Skeletal muscle tissue (tissue), 4 donors: ENCODE data around the gene DDX47. TPM values are rescaled to one million over a fixed set of nuclear protein-coding genes. Genes with fewer than 3 reads are reported as not detected.
A peak's percentile ranks its signal among the peaks of the same experiment; 100 is the strongest.

ENCODE experiments used
- H3K27ac ChIP-seq: one replicate; pipeline ENCODE4 v1.7.0; 2013; ENCODE audit warnings: mild to moderate bottlenecking, low read depth, low read length, inconsistent platforms
- H3K27me3 ChIP-seq, 3 donors: one replicate each; pipeline ENCODE4 v1.7.0; 2013; ENCODE audit warnings: low read length in 3 of 3; ENCODE audit not compliant: control insufficient read depth in 3 of 3, insufficient read depth in 3 of 3
- H3K36me3 ChIP-seq, 3 donors: one replicate each; pipeline ENCODE4 v1.7.0; 2013; ENCODE audit warnings: low read length in 3 of 3; ENCODE audit not compliant: control insufficient read depth in 3 of 3, insufficient read depth in 3 of 3
- H3K4me1 ChIP-seq, 3 donors: one replicate each; pipeline ENCODE4 v1.7.0; 2013; ENCODE audit warnings: low read length in 3 of 3, mild to moderate bottlenecking in 3 of 3; ENCODE audit not compliant: control insufficient read depth in 3 of 3, insufficient read depth in 3 of 3
- H3K4me3 ChIP-seq, 3 donors: one replicate each; pipeline ENCODE4 v1.7.0; 2013; ENCODE audit warnings: low read length in 3 of 3
- H3K9ac ChIP-seq, 3 donors: one replicate each; pipeline ENCODE4 v1.7.0; 2013; ENCODE audit warnings: low read length in 3 of 3, mild to moderate bottlenecking in 3 of 3, moderate library complexity in 2 of 3, low read depth in 1 of 3
- H3K9me3 ChIP-seq, 3 donors: one replicate each; pipeline ENCODE4 v1.7.0; 2013; ENCODE audit warnings: low read length in 3 of 3; ENCODE audit not compliant: control insufficient read depth in 3 of 3
- total RNA-seq: library from RNA; depleted of rRNA; stranded (reverse); fragments of >200 nt; gene quantifications from one replicate; pipeline ENCODE4 v1.2.3, GENCODE V29; 2014
- donor health status: Osteomylitis.

Gene DDX47
- total RNA-seq, 1 donor from 2014 or later: 70.5 TPM

- Histone ChIP-seq H3K27me3 (no peaks in the 10 kb centered on the region), H3K9me3 (no peaks in the 10 kb centered on the region), H3K27ac (peak within 1 kb of the TSS; percentile 77), H3K9ac (peak within 1 kb of the TSS; percentile 69 to 84 (median 81)), H3K4me1 (peaks cover 20 to 32% (median 24%) of the 10 kb centered on the region in 3 donors), H3K4me3 (peak within 1 kb of the TSS; percentile 71 to 88 (median 83)), H3K36me3 (no peaks in the 10 kb centered on the region)
Observed at GRCh38 chr12:12784911-12785814, 28.0 kb upstream of the DDX47 start, which contains the start of gene APOLD1. TSS of gene APOLD1 (plus strand) at chr12:12785659. CDS start at chr12:12785692, 33 bp downstream.

DNA sequence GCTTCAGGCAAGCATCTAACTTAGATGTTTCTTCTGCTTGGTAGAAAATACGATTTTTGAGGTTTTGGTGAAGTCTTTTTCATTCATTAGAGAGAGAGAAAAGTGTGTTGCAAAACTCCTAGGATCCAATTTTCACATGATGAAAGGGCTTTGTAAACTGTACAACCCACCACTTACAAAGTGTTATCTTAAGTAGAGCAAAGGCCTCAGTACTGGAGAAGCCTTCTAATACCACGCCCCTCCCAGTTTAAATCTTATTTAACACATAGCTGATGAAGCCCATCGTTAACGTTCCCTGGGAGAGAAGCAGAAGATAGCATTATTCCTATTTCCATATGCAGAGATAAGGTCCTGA, 26.8 kb upstream of the DDX47 start:
- no peaks in the 10 kb centered on the region for H3K27me3 ChIP-seq
- no peaks in the 10 kb centered on the region for H3K36me3 ChIP-seq
- peak overlapping the region; percentile 69 to 84 (median 81) for H3K9ac ChIP-seq
- H3K4me3 ChIP-seq: peak overlapping the region; percentile 71 to 88 (median 83)
- H3K4me1 ChIP-seq: peaks cover 20 to 32% (median 24%) of the 10 kb centered on the region in 3 donors
- H3K9me3 ChIP-seq: no peaks in the 10 kb centered on the region
- H3K27ac ChIP-seq: peak overlapping the region; percentile 77

DNA sequence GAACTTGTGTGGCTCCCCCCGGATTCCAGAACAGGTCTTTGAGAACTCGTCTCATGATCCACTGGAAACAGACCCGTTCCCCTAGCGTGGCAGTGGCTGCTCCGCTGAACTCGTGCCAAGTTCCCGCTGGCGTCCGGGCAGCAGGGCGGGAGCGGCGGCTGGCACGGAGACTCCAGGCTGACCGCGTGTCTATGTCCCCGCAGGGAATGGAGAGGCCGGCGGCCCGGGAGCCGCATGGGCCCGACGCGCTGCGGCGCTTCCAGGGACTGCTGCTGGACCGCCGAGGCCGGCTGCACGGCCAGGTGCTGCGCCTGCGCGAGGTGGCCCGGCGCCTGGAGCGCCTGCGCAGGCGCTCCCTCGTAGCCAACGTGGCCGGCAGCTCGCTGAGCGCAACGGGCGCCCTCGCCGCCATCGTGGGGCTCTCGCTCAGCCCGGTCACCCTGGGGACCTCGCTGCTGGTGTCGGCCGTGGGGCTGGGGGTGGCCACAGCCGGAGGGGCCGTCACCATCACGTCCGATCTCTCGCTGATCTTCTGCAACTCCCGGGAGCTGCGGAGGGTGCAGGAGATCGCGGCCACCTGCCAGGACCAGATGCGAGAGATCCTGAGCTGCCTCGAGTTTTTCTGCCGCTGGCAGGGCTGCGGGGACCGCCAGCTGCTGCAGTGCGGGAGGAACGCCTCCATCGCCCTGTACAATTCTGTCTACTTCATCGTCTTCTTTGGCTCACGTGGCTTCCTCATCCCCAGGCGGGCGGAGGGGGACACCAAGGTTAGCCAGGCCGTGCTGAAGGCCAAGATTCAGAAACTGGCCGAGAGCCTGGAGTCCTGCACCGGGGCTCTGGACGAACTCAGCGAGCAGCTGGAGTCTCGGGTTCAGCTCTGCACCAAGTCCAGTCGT, 26.2 kb upstream of the DDX47 start:
- H3K27ac ChIP-seq: peak overlapping the region; percentile 77
- peak overlapping the region; percentile 82 to 88 (median 83) for H3K4me3 ChIP-seq
- peaks cover 24 to 38% (median 28%) of the 10 kb centered on the region in 3 donors for H3K4me1 ChIP-seq
- H3K36me3 ChIP-seq: no peaks in the 10 kb centered on the region
- peak overlapping the region; percentile 69 to 84 (median 81) for H3K9ac ChIP-seq
- H3K27me3 ChIP-seq: no peaks in the 10 kb centered on the region
- no peaks in the 10 kb centered on the region for H3K9me3 ChIP-seq

DNA sequence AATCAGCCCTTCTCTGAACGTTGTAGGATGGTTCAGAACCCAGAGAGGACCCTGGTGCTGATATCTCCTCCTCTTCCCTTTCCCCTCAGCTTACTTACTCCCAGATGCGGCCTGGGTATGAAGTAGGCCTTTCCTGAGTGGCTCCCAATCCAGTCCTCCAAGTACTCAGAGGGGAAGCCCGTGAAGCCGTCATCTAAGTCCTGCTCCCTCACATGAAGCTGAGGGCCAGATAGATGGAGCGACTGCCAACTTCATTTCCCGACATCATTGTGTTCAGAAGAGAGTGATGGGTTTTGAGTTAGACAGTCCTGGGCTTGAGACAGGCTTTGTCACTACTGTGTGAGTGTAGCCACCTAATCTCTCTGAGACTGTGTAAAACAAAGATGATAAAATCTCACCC, 25.0 kb upstream of the DDX47 start:
- peak overlapping the region; percentile 77 for H3K27ac ChIP-seq
- peak overlapping the region; percentile 69 to 84 (median 81) for H3K9ac ChIP-seq
- no peaks in the 10 kb centered on the region for H3K27me3 ChIP-seq
- peaks cover 29 to 46% (median 34%) of the 10 kb centered on the region in 3 donors for H3K4me1 ChIP-seq
- peak overlapping the region in 1 of 3 donors; percentile 88 for H3K4me3 ChIP-seq
- H3K9me3 ChIP-seq: no peaks in the 10 kb centered on the region
- no peaks in the 10 kb centered on the region for H3K36me3 ChIP-seq

DNA sequence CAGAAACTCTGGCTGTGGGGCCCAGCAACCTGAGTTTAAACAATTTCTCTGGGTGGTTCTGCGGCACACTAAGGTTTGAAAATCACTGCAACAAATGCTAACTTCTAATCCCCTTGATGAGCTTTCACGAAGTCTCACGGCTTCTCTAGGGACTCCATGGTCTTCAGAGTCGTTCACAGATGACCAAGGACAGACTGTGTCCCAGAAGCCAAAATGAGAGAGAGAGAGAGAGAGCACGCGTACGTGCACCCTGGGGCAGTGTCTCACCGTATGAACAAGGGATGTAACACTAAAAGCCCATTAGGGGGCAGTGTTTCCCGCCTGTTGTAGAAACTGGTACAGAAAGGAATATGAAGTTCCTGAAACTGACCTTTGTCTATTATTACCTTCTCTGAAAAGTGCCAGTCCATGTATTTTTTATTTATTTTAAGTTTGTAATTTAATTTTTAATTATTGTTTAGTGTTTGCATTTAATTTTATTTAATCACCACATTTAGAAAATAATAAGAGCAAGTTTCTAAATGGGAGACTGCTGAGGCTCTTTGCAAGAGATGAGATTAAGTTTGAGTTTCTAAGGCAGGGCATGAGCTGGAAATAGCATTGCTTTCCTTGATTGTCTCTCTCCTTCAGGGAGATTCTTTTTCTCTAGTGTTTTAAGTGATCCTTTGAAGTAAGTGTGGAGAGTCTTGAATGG, 24.3 kb upstream of the DDX47 start:
- Histone ChIP-seq H3K4me3 (peak overlapping the region in 1 of 3 donors; percentile 16), H3K4me1 (peaks cover 29 to 46% (median 34%) of the 10 kb centered on the region in 3 donors)

GRCh38 chr12:12790956-12791355, 22.2 kb upstream of the DDX47 start:
- Histone ChIP-seq H3K36me3 (no peaks in the 10 kb centered on the region), H3K4me3 (no peak overlapping the region), H3K27ac (no peak overlapping the region), H3K9ac (no peak overlapping the region), H3K27me3 (no peaks in the 10 kb centered on the region), H3K4me1 (peaks cover 26 to 40% (median 34%) of the 10 kb centered on the region in 3 donors), H3K9me3 (no peaks in the 10 kb centered on the region)

More for the DNA sequence above, 24.3 kb upstream of the DDX47 start:
- Histone ChIP-seq H3K9ac (peak overlapping the region in 2 of 3 donors; percentile 10 to 84), H3K9me3 (no peaks in the 10 kb centered on the region), H3K27me3 (no peaks in the 10 kb centered on the region), H3K27ac (peak overlapping the region; percentile 77), H3K36me3 (no peaks in the 10 kb centered on the region)

- Histone ChIP-seq H3K27me3 (no peaks in the 10 kb centered on the region), H3K9ac (peak overlapping the region in 2 of 3 donors; percentile 63 to 84), H3K9me3 (no peaks in the 10 kb centered on the region), H3K4me1 (peaks cover 26 to 34% (median 29%) of the 10 kb centered on the region in 3 donors), H3K36me3 (no peaks in the 10 kb centered on the region), H3K27ac (no peak overlapping the region), H3K4me3 (peak overlapping the region; percentile 56 to 77 (median 70))
Observed at GRCh38 chr12:12791756-12792369, 21.3 kb upstream of the DDX47 start.

DNA sequence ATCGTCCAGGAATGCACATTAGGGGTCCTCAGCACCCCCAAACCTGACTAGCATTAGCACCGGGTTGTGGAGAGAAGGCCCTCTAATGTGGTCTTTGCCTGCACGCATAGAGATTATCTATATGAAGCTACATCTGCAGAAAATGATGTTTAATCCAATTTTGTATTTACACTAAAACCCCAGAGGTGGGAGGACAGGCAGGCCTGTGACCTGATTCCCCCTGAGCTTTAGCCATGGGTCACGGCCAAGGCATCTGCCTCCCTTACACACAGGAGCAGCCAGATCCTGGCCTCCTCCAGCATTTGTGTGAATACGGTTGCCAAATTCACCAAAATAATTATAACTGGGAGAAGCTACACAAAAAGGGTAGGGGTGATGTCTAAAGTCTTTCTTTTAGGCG, 20.7 kb upstream of the DDX47 start:
- H3K36me3 ChIP-seq: no peaks in the 10 kb centered on the region
- H3K27me3 ChIP-seq: no peaks in the 10 kb centered on the region
- peaks cover 23 to 30% (median 26%) of the 10 kb centered on the region in 3 donors for H3K4me1 ChIP-seq
- H3K27ac ChIP-seq: no peak overlapping the region
- peak overlapping the region in 2 of 3 donors; percentile 5 to 70 for H3K4me3 ChIP-seq
- H3K9me3 ChIP-seq: no peaks in the 10 kb centered on the region
- H3K9ac ChIP-seq: peak overlapping the region in 1 of 3 donors; percentile 34

DNA sequence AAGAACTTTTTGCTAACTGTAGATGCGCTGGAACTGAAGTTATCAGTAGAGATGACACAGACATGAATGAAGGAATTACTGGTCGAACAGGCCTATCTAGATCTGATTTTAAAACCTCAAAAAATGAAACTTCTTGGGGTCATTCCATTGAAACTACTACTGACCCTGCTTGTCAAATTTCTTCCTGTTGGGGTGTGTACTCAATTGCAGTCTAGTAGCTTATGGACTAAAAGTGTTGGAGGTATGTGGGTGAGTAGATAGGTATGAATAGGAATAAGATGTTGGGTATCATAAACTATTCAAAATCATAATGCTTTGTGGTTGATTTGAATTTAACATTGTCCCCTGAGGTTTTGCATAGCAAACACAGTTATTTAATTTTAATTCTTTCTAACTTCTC, 18.5 kb upstream of the DDX47 start:
- no peaks in the 10 kb centered on the region for H3K27me3 ChIP-seq
- no peak overlapping the region for H3K27ac ChIP-seq
- H3K4me3 ChIP-seq: no peak overlapping the region
- peaks cover 10 to 13% (median 10%) of the 10 kb centered on the region in 3 donors for H3K4me1 ChIP-seq
- no peaks in the 10 kb centered on the region for H3K36me3 ChIP-seq
- H3K9me3 ChIP-seq: no peaks in the 10 kb centered on the region
- H3K9ac ChIP-seq: no peak overlapping the region
